IMR-90 (cell line): Measurements from ENCODE around the gene IL23R.

Source experiments
- BHLHE40 ChIP-seq: fragments of 150-350 bp; IDR thresholded peaks from 2 replicates; pipeline ENCODE4 v1.6.1; 2016; ENCODE audit warnings: mild to moderate bottlenecking, low read depth, low read length
- CHD1 ChIP-seq: IDR thresholded peaks from 2 replicates; pipeline ENCODE4 v1.6.1; 2012; ENCODE audit warnings: low read depth, low read length, improper control_type of control experiment
- ELK1 ChIP-seq: fragments of 150-350 bp; IDR thresholded peaks from 2 replicates; pipeline ENCODE4 v1.6.1; 2016; ENCODE audit warnings: low read depth, mild to moderate bottlenecking, low read length, moderate library complexity, borderline replicate concordance
- MAFK ChIP-seq: IDR thresholded peaks from 2 replicates; pipeline ENCODE4 v1.6.1; 2012; ENCODE audit warnings: low read depth, low read length, improper control_type of control experiment
- MAZ ChIP-seq: IDR thresholded peaks from 2 replicates; pipeline ENCODE4 v1.6.1; 2012; ENCODE audit warnings: low read depth, mild to moderate bottlenecking, low read length, improper control_type of control experiment, moderate library complexity, borderline replicate concordance
- MXI1 ChIP-seq: IDR thresholded peaks from 2 replicates; pipeline ENCODE4 v1.6.1; 2012; ENCODE audit warnings: low read depth, mild to moderate bottlenecking, low read length, moderate library complexity, borderline replicate concordance
- NFE2L2 ChIP-seq: fragments of 150-350 bp; IDR thresholded peaks from 2 replicates; pipeline ENCODE4 v1.6.1; 2016; ENCODE audit warnings: low read depth, mild to moderate bottlenecking, low read length
- POLR2A ChIP-seq: IDR thresholded peaks from 2 replicates; pipeline ENCODE4 v1.6.1; 2012; ENCODE audit warnings: mild to moderate bottlenecking, low read depth, low read length
- RAD21 ChIP-seq: IDR thresholded peaks from 2 replicates; pipeline ENCODE4 v1.6.1; 2012; ENCODE audit warnings: low read length, improper control_type of control experiment
- RCOR1 ChIP-seq: IDR thresholded peaks from 2 replicates; pipeline ENCODE4 v1.6.1; 2012; ENCODE audit warnings: mild to moderate bottlenecking, low read length, improper control_type of control experiment; ENCODE audit not compliant: insufficient replicate concordance
- RFX5 ChIP-seq: IDR thresholded peaks from 2 replicates; pipeline ENCODE4 v1.8.0; 2012; ENCODE audit warnings: low read depth, mild to moderate bottlenecking, low read length, moderate library complexity
- SMC3 ChIP-seq: fragments of 150-350 bp; IDR thresholded peaks from 2 replicates; pipeline ENCODE4 v1.6.1; 2016; ENCODE audit warnings: low read depth, mild to moderate bottlenecking, antibody characterized with exemption, low read length, moderate library complexity
- USF2 ChIP-seq: fragments of 150-350 bp; IDR thresholded peaks from 2 replicates; pipeline ENCODE4 v1.6.1; 2017; ENCODE audit warnings: mild to moderate bottlenecking, antibody characterized with exemption, low read length, low read depth
- TF ChIP-seq, protein P1 (sequence below): conservative IDR thresholded peaks from 2 replicates; pipeline ENCODE4 v1.5.1; 2012; ENCODE audit warnings: mild to moderate bottlenecking, low read depth, low read length, improper control_type of control experiment

DNA sequence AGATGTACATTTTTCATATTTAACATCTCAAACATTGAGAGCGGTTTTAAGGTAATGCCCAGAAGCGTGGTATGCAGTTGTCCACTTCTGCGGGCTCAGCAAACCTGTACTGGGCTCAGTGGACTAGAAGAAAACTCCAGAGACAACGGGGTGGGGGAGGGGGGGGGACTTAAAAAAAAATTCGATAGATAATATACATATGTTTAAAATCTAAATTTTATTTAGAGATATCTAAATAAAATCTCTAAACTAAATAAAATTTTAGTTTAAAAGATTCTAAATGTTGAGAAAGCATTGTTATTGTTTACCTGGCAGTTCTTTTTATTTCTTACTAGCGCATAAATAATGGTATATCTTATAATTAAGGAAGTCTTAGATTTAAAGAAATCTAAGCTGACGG, 140.3 kb downstream of the IL23R start:
- TF ChIP-seq MAZ (no peak), MAFK (no peak), USF2 (no peak), POLR2A (no peak), CHD1 (no peak), MXI1 (no peak), ELK1 (no peak), RCOR1 (no peak), RFX5 (no peak), NFE2L2 (no peak), RAD21 (no peak), BHLHE40 (no peak), SMC3 (no peak)
- TF ChIP-seq, protein P1, sequence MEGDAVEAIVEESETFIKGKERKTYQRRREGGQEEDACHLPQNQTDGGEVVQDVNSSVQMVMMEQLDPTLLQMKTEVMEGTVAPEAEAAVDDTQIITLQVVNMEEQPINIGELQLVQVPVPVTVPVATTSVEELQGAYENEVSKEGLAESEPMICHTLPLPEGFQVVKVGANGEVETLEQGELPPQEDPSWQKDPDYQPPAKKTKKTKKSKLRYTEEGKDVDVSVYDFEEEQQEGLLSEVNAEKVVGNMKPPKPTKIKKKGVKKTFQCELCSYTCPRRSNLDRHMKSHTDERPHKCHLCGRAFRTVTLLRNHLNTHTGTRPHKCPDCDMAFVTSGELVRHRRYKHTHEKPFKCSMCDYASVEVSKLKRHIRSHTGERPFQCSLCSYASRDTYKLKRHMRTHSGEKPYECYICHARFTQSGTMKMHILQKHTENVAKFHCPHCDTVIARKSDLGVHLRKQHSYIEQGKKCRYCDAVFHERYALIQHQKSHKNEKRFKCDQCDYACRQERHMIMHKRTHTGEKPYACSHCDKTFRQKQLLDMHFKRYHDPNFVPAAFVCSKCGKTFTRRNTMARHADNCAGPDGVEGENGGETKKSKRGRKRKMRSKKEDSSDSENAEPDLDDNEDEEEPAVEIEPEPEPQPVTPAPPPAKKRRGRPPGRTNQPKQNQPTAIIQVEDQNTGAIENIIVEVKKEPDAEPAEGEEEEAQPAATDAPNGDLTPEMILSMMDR, result no peak
